Loucy (cell line): Measurements from ENCODE around the gene UBE2J2.
A peak's percentile ranks its signal among the peaks of the same experiment; 100 is the strongest.

ENCODE experiments used
- H2AFZ ChIP-seq: fragments of 200-600 bp; sonication (generic); 2 replicates; pipeline ENCODE4 v1.6.0; 2016; ENCODE audit warnings: antibody characterized with exemption, mild to moderate bottlenecking, low read length, moderate library complexity
- H3F3A ChIP-seq: fragments of 200-600 bp; 2 replicates; pipeline ENCODE4 v1.6.0; 2016; ENCODE audit warnings: antibody characterized with exemption, low read depth, mild to moderate bottlenecking
- H3K27me3 ChIP-seq: fragments of 200-600 bp; sonication (generic); 2 replicates; pipeline ENCODE4 v1.6.1; 2014; ENCODE audit warnings: low read length, mild to moderate bottlenecking; ENCODE audit not compliant: insufficient read depth, poor library complexity, severe bottlenecking
- H3K36me3 ChIP-seq: fragments of 200-600 bp; sonication (generic); 2 replicates; pipeline ENCODE4 v1.6.1; 2016; ENCODE audit warnings: low read length; ENCODE audit not compliant: insufficient read depth
- H3K4me1 ChIP-seq: fragments of 200-600 bp; sonication (generic); 2 replicates; pipeline ENCODE4 v1.5.1; 2014; ENCODE audit warnings: low read length, mild to moderate bottlenecking; ENCODE audit not compliant: insufficient read depth, poor library complexity, severe bottlenecking
- H3K4me2 ChIP-seq: fragments of 200-600 bp; sonication (generic); 2 replicates; pipeline ENCODE4 v1.6.0; 2014; ENCODE audit warnings: antibody characterized with exemption, low read length, low read depth, mild to moderate bottlenecking; ENCODE audit not compliant: poor library complexity, severe bottlenecking
- H3K4me3 ChIP-seq: fragments of 200-600 bp; sonication (generic); 2 replicates; pipeline ENCODE4 v1.5.1; 2014; ENCODE audit warnings: low read length, mild to moderate bottlenecking, mixed read lengths; ENCODE audit not compliant: poor library complexity, severe bottlenecking
- H3K79me2 ChIP-seq: fragments of 200-600 bp; sonication (generic); 2 replicates; pipeline ENCODE4 v1.6.1; 2014; ENCODE audit warnings: low read length; ENCODE audit not compliant: insufficient read depth
- H3K9ac ChIP-seq: fragments of 200-600 bp; sonication (generic); 2 replicates; pipeline ENCODE4 v1.6.0; 2014; ENCODE audit warnings: mild to moderate bottlenecking, low read depth, low read length, moderate library complexity; ENCODE audit not compliant: poor library complexity, severe bottlenecking
- H3K9me2 ChIP-seq: fragments of 200-600 bp; sonication (generic); replicated peaks from 2 replicates; pipeline ENCODE4 v1.6.1; 2016; ENCODE audit warnings: low read depth, low read length, mixed read lengths
- H3K9me3 ChIP-seq: fragments of 200-600 bp; sonication (generic); 2 replicates; pipeline ENCODE4 v1.6.1; 2014; ENCODE audit warnings: mild to moderate bottlenecking, antibody characterized with exemption, low read length, low read depth; ENCODE audit not compliant: insufficient read depth
- H4K20me1 ChIP-seq: fragments of 200-600 bp; sonication (generic); 2 replicates; pipeline ENCODE4 v1.6.0; 2014; ENCODE audit warnings: antibody characterized with exemption, low read length, mild to moderate bottlenecking; ENCODE audit not compliant: insufficient read depth, poor library complexity, severe bottlenecking
- EZH2phosphoT487 ChIP-seq: fragments of 200-600 bp; IDR thresholded peaks from 2 replicates; pipeline ENCODE4 v1.6.1; 2018; ENCODE audit warnings: antibody characterized with exemption, mild to moderate bottlenecking, moderate library complexity, borderline replicate concordance
- TF ChIP-seq, protein P1 (sequence below): fragments of 200-600 bp; sonication (generic); conservative IDR thresholded peaks from 2 replicates; pipeline ENCODE4 v1.5.1; 2014; ENCODE audit warnings: mild to moderate bottlenecking, antibody characterized with exemption, low read length

The UBE2J2 gene

DNA sequence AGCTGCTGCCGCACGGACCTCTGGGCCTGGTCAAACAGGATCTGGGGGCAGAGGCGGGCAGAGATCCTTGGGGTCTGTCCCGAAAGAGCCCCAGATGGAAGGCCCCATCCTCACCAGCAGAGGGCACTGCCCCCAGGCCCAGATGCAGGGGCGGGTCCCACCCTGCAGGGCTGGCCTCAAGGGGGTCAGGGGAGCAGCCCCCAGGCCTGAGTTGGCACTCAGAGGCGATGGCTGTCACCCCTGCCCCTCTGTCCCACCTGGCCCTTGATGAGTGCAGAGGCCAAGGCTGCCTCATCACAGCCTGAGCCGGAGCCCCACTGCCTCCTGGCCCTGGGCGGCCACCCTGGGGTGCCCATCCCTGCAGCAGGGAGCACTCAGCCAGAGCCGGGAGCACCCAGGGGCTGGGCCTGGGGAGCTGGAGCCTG, 28.4 kb upstream of the UBE2J2 start:
- H3K4me3 ChIP-seq = no peak overlapping the region
- H3K9ac ChIP-seq = no peak overlapping the region
- H3K79me2 ChIP-seq = peaks cover 13% of the 10 kb centered on the region
- no peaks in the 10 kb centered on the region for H3K27me3 ChIP-seq
- no peak overlapping the region for H2AFZ ChIP-seq
- no peaks in the 10 kb centered on the region for H3K9me3 ChIP-seq
- no peaks in the 10 kb centered on the region for H3K9me2 ChIP-seq
- no peaks in the 10 kb centered on the region for H3F3A ChIP-seq
- TF ChIP-seq, protein P1, sequence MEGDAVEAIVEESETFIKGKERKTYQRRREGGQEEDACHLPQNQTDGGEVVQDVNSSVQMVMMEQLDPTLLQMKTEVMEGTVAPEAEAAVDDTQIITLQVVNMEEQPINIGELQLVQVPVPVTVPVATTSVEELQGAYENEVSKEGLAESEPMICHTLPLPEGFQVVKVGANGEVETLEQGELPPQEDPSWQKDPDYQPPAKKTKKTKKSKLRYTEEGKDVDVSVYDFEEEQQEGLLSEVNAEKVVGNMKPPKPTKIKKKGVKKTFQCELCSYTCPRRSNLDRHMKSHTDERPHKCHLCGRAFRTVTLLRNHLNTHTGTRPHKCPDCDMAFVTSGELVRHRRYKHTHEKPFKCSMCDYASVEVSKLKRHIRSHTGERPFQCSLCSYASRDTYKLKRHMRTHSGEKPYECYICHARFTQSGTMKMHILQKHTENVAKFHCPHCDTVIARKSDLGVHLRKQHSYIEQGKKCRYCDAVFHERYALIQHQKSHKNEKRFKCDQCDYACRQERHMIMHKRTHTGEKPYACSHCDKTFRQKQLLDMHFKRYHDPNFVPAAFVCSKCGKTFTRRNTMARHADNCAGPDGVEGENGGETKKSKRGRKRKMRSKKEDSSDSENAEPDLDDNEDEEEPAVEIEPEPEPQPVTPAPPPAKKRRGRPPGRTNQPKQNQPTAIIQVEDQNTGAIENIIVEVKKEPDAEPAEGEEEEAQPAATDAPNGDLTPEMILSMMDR = peak; percentile 69
- no peak for TF ChIP-seq EZH2phosphoT487
- H3K4me1 ChIP-seq = peaks cover 18% of the 10 kb centered on the region
- H3K4me2 ChIP-seq = no peak overlapping the region
- H4K20me1 ChIP-seq = peaks cover 23% of the 10 kb centered on the region
- no peaks in the 10 kb centered on the region for H3K36me3 ChIP-seq

DNA sequence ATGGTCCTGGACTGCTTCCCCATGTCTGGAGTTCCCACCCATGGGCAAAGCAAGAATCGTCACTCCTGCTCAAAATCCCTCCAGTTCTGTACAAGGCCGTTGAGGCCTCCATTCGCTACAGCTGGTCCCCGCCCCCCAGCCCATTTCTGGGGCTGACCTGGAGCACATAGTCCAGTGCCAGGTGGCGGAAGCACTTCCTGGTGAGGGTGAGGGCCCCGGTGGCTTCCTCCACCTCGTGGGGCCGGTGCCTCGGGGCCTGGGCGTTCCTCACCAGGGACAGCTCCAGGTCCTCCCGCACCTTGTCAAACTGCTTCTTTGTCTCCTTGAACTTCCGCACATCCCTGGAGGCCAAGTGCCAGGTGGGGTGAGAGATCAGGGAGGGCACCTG, 26.7 kb upstream of the UBE2J2 start:
- Histone ChIP-seq H3K4me1 (peaks cover 4% of the 10 kb centered on the region), H3F3A (no peaks in the 10 kb centered on the region), H3K9me2 (no peaks in the 10 kb centered on the region), H3K4me3 (no peak overlapping the region), H3K27me3 (no peaks in the 10 kb centered on the region), H2AFZ (no peak overlapping the region), H3K9me3 (no peaks in the 10 kb centered on the region), H3K36me3 (no peaks in the 10 kb centered on the region), H4K20me1 (peaks cover 15% of the 10 kb centered on the region), H3K4me2 (no peak overlapping the region), H3K9ac (no peak overlapping the region), H3K79me2 (no peaks in the 10 kb centered on the region; the same call in 1 of the 2 replicates)
- TF ChIP-seq EZH2phosphoT487 = no peak
- TF ChIP-seq, protein P1 = 0 out of 2 replicates have a peak, but pooled peaks have one; percentile 16

DNA sequence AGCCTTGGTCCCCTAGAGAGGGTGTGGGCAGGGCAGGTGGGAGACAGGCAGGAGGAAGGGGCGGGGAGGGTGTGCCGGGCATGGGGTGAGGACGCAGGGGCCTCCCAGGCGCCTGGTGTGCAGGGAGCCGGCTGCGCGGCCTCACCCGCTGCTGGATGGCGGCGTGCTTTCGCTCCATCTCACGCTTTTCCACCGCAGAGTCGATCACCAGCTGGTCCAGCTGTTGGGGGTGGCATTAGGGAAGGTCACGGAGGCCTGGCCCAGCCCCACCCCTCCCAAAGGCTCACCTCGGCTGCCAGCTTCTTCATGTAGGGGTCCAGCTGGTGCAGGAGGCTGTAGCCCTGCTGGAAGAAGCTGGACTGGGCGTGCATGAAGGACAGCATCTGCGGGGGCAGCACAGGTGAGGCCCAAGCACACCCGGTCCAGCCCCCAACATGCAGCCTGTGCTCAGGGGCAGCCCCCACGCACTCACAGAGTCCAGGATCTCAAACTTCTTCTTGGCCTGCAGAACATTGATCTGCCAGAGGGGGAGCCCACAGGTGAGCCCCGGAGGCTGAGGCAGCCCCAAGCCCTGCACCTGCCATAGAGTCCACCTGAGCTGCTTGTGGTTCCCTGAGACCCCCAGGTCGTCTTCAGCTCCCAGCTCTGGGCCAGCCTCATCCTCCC, 26.2 kb upstream of the UBE2J2 start:
- no peaks in the 10 kb centered on the region for H3K27me3 ChIP-seq
- no peaks in the 10 kb centered on the region for H3K9me2 ChIP-seq
- no peaks in the 10 kb centered on the region; the same call in 1 of the 2 replicates for H3K79me2 ChIP-seq
- no peaks in the 10 kb centered on the region for H3K9me3 ChIP-seq
- TF ChIP-seq, protein P1 = peak; percentile 58
- no peak for TF ChIP-seq EZH2phosphoT487
- no peak overlapping the region for H3K4me3 ChIP-seq
- H3K36me3 ChIP-seq = no peaks in the 10 kb centered on the region
- no peak overlapping the region for H3K4me2 ChIP-seq
- no peak overlapping the region for H3K9ac ChIP-seq
- peaks cover 10% of the 10 kb centered on the region for H4K20me1 ChIP-seq
- no peak overlapping the region for H2AFZ ChIP-seq
- no peaks in the 10 kb centered on the region for H3K4me1 ChIP-seq
- H3F3A ChIP-seq = no peaks in the 10 kb centered on the region
